GM12892 (cell line): ENCODE measurements around the gene SLIT2.

Source experiments
- DNase-seq: peaks from one replicate; pipeline ENCODE4 v3.0.0; 2011; ENCODE audit not compliant: insufficient read length
- FAIRE-seq: peaks from 2 replicates; lab custom pipeline; 2011; peaks lifted over from hg19 to GRCh38; lab: Jason Lieb, UNC
- POLR2A ChIP-seq: IDR thresholded peaks from 2 replicates; pipeline ENCODE4 v1.6.1; 2011; ENCODE audit warnings: low read depth, low read length, control low read depth
- POLR2AphosphoS5 ChIP-seq: IDR thresholded peaks from 2 replicates; pipeline ENCODE4 v1.6.1; 2011; ENCODE audit warnings: low read depth, low read length, control low read depth
- TAF1 ChIP-seq: IDR thresholded peaks from 2 replicates; pipeline ENCODE4 v1.6.1; 2011; ENCODE audit warnings: low read depth, mild to moderate bottlenecking, control low read depth, low read length, borderline replicate concordance

SLIT2 gene

DNA sequence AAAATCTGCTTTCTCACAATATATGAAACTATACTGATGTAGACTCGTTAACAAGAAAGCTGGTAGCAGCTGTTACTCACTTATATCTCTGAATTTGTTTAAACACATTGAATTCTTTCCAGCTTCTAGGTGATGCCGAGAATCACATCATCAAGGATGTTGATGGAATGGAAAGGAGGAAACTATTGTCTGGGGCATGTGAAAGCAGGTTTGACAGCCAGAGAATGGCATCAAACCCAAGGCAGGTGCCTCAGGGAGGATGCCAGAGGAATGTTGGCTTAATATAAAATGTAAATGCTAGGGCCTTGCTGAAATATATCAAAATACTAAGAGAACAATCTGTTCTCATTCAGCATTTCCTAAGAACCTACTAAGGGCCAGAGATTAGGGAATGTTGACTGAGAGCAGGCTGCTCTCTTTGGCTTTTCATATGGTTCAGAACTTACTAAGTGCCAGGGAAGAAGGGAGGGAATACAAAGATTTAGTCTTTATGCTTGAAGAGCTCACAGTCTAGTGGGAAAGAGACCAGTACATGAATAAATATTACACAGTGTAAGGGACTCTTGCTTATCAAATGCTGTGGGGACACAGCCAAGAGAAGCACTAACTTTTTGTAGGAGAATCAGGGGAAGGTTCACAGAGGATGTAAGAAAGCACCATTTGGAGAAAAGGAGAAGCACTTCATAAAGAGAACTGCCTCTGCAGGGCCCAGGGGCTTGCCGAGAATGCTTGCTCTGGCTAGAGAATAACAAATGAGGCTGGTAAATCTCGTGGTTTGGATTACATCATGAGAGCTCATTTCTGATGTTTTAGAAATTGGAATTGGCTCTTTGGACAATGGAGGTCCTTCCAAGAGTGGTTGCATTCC is 14.7 kb downstream of the SLIT2 start:
- FAIRE-seq (no peak), DNase-seq (no peak)

DNA sequence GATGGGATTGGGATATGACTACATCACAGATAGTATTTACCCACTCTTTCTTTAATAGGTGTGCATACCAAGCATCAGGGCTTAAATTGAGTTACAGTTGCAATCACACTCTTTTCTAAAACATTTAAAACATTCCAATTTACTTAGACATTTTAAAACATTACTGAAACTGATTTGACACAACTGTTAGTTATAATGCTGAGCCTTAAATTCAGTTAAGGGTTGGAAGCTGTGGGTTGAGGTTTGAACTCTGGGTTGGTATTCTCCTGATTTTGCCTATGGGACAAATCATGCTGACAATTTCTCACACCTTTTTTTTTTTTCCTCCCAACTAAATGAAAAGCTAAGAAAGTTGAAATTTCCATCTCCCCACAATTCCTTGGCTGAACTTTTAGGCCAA is 16.3 kb downstream of the SLIT2 start:
- DNase-seq, result no peak
- FAIRE-seq, result no peak
- TF ChIP-seq POLR2A, result no peak

More for the DNA sequence above, 14.7 kb downstream of the SLIT2 start:
- TF ChIP-seq POLR2AphosphoS5 (no peak), TAF1 (no peak), POLR2A (no peak)

DNA sequence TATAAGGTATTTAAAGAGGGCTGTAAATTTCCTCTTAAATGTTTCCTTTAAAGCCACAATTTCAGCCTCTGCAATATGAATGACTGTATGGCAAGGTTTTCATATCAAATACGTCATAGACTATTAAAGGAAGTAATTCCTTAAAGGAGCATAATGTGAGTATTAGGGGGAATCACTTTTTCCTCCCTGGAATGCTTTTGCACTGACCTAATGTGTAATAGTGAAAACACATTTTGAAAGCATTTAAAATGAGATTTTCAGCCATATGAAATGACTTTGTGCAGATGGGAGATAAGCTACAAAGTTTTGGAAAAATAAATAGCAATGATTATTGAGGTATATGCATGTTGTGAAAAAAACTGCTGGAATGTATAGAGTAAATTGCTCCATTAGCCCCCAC is 17.6 kb downstream of the SLIT2 start:
- TF ChIP-seq POLR2AphosphoS5 (no peak), TAF1 (no peak), POLR2A (no peak)
- FAIRE-seq, result no peak
- DNase-seq, result no peak

DNA sequence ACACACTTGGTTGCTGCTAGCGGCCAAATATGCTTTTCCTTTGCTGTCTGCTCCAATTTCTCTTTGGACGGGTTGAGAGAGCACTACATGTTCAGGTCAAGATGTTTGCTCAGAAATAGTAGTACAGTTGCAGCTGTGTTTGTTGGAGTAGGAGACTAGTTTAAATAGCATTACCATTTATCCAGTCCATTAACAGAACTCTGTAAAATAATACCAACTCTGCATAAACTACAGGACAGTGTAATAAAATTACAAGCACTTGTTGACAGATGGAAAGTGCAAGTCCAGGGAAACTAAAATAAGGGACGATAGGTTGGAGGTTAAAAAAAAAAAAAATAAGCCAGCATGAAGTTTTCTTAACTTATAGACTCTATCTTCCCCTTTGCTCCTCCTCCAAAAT is 20.2 kb downstream of the SLIT2 start:
- TF ChIP-seq POLR2A (no peak), TAF1 (no peak), POLR2AphosphoS5 (no peak)
- DNase-seq (no peak), FAIRE-seq (no peak)

DNA sequence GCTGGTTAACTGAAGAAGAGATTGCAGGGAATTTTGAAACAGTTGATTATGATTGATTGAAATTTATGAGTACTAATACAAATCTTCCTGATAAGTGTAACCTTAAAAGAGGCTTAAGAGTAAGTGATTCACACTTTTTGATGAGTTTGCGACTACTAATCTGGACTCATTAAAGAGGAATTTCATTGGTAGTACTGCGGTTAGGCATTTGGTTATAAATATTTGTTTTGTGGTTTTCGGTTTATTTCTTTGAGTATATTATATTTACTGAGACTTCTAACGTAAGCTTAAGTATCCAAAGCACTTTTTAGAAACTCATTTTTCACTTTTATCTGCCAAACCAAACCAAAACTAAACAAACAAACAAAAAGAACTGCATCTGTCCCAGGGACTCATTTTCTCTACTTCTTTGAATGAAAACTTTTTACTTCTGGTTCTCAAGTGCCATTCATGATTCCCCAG is 20.7 kb downstream of the SLIT2 start:
- TF ChIP-seq TAF1 (no peak), POLR2AphosphoS5 (no peak), POLR2A (no peak)
- FAIRE-seq (no peak), DNase-seq (no peak)

DNA sequence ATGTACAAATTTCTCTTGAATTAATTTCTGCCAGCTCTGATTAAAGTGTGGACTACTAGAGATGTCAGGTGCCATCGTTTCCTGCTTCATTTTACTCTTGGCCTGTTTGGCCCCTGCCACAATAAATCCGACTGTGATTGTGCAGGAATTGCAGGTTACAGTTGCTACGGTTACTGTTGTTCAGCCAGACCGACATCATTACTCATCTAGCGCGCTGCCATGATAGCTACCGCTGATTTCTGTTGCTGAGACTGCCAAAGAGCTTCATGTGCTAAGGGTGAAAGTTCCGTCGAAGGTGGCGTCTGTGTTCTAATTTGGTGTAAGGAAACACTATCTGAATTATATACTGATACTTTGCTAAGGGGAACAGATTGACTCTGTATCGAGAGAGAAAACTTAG is 22.1 kb downstream of the SLIT2 start:
- DNase-seq (no peak), FAIRE-seq (no peak)
- TF ChIP-seq POLR2AphosphoS5, result no peak
- TF ChIP-seq TAF1, result no peak
- no peak for TF ChIP-seq POLR2A

DNA sequence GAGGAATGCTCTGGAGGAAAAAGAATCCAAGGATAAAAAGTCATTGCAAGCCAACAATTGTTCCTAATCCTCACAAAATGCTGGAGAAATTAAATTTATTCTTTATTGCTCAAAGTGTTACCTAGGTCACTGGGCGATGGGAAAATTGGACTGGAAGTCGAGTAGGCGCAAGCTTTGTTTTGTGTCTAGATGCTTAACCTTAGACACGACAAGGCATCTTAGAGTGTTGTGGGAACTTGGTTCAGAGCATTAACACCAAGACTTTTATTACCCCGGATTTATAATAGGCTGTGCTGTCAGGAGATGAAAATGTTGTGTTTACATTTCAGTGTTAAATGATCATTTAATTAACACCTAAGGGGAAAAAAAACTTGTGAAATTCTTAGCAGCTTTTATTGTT is 25.1 kb downstream of the SLIT2 start:
- FAIRE-seq (no peak), DNase-seq (no peak)
- TF ChIP-seq POLR2AphosphoS5, result no peak
- no peak for TF ChIP-seq TAF1
- no peak for TF ChIP-seq POLR2A

DNA sequence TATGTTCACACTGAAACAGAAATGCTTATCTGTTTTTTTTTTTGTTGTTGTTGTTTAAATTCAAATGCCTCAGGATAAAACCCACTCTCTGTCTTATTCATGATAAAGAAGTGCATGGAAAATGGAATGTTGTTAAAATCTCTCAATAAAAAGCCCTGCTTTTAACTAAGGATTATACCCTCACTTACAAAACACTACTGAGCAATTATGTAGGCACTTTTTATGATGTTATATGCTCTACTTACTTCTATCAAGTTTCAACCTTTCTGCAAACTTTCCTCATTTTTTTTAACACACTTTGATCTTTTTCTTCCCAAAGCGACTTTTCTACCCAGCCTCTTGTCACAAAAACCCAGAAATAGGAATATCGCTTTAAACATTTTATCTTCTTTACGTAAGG is 26.5 kb downstream of the SLIT2 start:
- DNase-seq (no peak), FAIRE-seq (no peak)
- TF ChIP-seq TAF1, result no peak
- no peak for TF ChIP-seq POLR2A
- TF ChIP-seq POLR2AphosphoS5, result no peak

DNA sequence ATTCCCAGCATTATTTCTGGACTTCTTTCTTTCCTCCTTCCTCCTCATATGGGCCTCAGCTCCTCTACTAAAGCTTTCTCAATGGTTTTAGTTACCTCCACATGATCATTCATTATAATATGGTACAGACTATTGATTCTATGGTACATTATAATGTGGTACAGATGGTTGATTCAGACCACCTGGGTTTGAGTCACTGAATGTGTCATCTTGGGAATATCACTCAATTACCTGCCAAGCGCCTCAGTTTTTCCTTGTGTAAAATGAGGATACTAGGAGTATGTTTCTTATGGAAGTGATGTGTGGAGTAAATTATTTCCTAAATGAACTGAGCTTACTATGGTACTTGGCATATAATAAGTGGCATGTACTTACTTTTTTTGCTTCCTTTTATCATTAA is 27.7 kb downstream of the SLIT2 start:
- FAIRE-seq, result no peak
- DNase-seq, result no peak
- TF ChIP-seq POLR2A, result no peak

DNA sequence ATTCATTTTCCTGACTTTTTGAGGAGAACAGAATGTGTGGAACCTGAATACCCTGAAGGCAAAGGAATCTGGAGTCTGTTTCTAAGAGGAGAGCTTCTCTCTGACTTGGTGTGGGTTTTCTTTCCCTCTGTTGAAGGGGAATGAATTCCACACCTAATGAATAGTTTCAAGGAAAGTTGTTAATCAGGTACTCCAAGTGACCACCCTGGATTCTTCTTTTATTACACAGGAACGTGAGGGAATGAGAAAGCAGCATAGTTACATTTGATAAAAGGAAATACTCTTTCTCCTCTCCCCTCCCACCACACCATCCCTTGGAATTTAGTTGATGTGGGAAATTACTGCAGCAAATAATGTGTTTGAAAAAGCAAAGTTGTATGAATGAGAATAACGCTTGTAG is 29.7 kb downstream of the SLIT2 start:
- no peak for FAIRE-seq
- TF ChIP-seq POLR2AphosphoS5 (no peak), TAF1 (no peak), POLR2A (no peak)

DNA sequence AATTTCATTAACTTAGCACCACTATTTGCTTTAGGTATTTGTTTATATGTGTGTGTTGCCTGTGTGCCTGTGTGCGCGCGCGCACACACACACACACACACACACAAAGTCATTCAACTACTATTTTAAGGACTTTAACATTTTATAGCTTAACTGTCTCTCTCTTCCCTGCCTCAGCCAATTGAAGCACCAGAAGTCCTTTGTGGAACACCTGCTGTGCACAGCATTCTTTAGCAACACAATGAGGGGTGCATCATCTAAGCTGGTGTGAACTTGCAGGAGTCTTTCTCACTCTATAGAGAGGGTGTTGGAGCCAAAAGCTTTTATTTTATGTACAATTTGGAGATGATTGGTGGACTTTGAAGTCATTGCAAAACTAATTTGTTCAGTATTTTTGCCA is 31.3 kb downstream of the SLIT2 start:
- FAIRE-seq, result no peak

More for the DNA sequence above, 29.7 kb downstream of the SLIT2 start:
- DNase-seq, result no peak

DNA sequence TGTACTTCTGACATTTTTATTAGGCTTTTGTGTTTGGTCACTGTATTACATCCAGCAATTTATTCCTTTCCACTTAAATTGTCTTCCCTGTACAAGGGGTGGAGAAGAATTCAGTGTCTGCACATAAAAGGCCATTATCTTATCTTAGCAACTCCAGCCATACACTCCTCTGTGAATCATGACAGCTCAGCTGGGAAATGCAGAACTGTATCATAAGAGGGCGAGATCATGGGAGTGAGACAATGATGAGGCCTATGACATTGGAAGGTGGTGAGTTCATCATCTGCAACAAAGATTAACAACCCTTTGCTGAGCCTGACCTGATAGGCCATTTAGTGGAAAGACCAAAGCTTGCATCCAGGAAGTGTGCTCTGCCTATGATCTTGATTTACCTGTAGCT is 33.3 kb downstream of the SLIT2 start:
- TF ChIP-seq POLR2AphosphoS5, result no peak
- no peak for TF ChIP-seq TAF1
- no peak for TF ChIP-seq POLR2A
- FAIRE-seq (no peak), DNase-seq (no peak)

More for the DNA sequence above, 31.3 kb downstream of the SLIT2 start:
- TF ChIP-seq POLR2AphosphoS5, result no peak
- TF ChIP-seq TAF1, result no peak
- TF ChIP-seq POLR2A, result no peak
- no peak for DNase-seq

DNA sequence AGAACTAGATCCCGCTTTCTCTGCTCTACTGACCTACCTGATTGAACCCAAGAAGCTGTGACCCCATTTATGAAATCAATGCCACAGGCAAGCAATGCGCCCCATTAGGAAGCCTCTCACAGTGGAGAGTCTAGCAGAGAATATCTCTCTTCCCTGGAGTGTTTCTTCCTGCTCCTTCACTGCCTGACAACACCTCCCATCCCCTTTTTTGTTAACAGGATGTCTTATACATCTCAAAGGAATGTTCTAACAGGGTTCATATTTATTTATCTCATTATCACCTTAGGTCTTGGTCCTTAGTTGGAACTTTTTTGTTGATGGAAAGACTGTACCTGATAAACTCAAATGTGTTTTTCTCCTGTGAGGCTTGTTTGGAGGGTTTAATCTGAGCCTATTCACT is 35.5 kb downstream of the SLIT2 start:
- DNase-seq, result no peak
- FAIRE-seq, result no peak
- TF ChIP-seq POLR2A (no peak), POLR2AphosphoS5 (no peak), TAF1 (no peak)
